GM15510 (cell line): Measurements from ENCODE around the gene GSAP.

Experiments used
- POLR2A ChIP-seq: IDR thresholded peaks from 3 replicates; pipeline ENCODE4 v1.6.1; 2011; ENCODE audit warnings: borderline replicate concordance; ENCODE audit not compliant: insufficient read length; ENCODE audit errors: extremely low read depth

The GSAP gene

DNA sequence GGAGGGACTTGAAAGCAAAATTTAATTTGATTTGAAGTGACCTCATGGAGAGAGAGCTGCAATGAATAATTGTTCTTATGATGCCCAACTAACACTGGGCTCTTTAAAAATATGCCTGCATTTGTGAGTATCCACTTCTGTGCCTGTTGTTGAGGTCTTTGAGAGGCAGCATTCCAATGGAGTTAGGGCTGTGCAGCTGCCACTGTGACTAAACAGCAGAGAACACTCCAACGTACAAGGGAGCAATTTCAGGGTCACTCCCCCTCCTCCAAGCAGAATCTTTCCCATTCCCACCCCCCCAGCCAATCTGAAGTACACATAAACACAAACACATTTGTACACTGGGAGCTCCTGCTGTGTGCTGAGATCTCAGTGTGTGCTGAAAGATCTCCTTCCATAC is 28.0 kb upstream of the GSAP start:
- no peak for TF ChIP-seq POLR2A

DNA sequence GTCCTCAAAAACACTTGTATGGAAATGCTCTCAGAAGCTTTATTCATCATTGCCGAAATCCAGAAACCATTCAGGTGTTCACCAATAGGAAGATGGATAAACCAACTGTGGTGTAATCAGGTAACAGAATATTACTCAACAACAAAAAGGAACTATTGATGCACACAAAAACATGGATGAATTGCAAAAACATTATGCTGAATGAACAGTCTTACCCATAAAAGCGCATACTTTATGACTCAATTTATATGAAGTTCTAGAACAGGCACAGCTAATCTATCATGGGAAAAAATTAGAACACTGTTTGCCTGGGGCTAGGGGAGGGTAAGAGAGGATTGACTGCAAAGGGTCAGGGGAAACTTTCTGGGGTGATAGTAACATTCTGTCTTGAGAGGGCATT is 26.9 kb upstream of the GSAP start:
- no peak for TF ChIP-seq POLR2A

GRCh38 chr7:77442636-77443035 is 26.5 kb upstream of the GSAP start:
- no peak for TF ChIP-seq POLR2A

DNA sequence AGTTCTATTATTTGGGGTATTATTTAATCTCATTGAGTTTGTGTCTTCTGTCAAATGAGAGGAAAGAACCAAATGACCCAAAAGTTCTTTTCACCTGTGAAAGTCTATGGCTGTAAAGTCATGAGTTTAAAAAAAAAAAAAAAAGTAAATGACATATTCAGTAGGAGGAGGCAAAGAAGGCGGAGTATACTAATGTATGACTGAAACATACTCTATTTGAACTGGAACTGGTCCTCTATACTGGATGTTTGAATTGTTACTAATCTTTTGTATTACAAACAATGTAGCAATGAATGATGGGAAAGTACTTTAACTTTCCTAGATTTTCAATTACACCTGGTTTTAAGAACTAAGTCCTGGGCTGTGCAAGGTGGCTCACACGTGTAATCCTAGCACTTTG is 24.9 kb upstream of the GSAP start:
- TF ChIP-seq POLR2A: no peak

DNA sequence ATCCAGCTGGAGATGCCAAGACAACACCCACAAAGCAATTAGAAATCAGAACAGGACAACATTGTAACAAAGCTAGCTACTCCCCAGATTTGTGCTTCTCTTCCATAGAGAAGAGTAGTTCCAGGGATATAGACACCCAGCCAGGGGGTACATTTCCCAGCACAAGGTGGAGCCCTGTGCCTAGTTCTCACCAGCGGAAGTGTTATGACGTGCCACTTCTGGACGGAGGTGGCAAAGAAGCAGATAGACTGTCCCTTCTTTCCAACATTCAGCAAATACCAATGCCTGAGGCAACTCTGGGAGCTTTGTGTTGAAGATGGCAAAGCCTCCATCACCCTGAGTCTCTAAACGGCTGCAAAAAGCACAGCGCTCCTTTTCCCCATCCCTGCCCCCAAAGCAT is 23.4 kb upstream of the GSAP start:
- TF ChIP-seq POLR2A: no peak

GRCh38 chr7:77438131-77438530 is 22.0 kb upstream of the GSAP start:
- no peak for TF ChIP-seq POLR2A

DNA sequence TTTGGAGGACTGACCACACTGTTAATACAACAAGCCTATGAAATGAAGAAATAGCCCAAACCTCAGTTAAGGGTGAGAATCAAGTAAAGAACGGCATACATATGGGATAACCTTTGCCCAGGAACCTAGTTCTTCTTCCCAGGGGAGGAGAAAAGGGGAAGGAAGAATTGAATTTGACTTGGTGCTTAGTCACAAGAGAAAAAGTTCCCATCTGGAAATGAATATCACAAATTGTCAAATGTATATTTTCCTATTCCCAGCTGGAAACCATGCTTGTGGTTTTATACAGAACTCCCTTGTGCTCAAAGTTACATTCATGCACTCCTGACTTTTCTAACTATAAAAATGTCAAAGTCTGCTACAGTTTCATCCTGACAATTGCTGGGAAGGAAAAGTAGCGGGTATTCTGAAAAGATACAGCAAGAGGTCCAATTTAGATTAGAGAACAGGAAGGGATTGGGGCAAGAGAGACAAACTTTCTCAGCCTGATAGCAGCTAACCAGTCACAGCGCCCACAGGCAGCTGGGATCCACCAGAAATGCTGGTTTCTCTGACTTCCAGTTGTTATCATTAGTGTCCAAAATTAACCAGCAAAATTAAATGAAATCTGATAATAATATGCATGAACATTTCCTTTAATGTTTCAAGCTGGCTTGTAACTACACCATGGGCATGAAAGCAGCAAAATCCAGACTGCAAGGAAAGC is 18.6 kb upstream of the GSAP start:
- TF ChIP-seq POLR2A: no peak

- no peak for TF ChIP-seq POLR2A
These were observed 17.8 kb upstream of the GSAP start for GRCh38 chr7:77433901-77434300.

DNA sequence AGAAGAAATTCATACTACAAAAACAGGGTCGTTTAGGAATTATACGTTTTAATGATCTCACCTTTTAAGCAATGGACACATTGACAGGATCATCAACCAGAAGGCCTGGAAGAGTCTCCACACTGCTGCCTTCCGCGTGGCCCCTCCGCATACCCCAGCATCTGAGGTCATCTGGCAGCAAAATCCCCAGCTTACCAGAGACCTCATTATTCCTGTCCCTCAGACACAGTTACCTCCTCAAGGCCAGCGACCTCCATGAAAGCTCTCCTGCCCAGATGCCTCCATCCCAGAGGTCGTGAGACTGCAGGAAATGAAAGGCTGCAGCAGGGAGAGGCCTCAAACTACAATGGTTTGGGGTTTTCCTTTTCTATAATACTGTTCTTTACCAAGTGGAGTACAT is 14.8 kb upstream of the GSAP start:
- no peak for TF ChIP-seq POLR2A

DNA sequence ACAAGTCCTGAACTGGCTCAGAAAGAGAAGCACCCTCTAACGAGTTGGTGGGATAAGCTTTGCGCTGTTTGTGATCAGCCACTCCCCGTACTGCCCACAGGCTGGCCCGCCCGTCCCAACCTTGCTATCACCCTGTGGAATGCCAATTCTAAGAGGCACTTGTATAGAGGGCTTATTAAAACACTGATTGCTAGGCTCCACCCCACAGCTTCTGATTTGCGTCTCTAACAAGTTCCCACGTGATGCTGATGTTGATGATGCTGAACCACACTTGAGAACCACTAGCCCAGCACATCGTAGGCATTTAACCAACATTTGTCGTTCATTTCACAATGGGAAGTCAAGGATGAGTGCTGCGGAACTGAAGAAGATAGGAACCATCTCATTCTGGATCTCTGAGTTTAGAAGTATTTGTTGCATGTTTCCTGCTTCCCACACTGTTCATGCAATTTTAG is 12.7 kb upstream of the GSAP start:
- no peak for TF ChIP-seq POLR2A

DNA sequence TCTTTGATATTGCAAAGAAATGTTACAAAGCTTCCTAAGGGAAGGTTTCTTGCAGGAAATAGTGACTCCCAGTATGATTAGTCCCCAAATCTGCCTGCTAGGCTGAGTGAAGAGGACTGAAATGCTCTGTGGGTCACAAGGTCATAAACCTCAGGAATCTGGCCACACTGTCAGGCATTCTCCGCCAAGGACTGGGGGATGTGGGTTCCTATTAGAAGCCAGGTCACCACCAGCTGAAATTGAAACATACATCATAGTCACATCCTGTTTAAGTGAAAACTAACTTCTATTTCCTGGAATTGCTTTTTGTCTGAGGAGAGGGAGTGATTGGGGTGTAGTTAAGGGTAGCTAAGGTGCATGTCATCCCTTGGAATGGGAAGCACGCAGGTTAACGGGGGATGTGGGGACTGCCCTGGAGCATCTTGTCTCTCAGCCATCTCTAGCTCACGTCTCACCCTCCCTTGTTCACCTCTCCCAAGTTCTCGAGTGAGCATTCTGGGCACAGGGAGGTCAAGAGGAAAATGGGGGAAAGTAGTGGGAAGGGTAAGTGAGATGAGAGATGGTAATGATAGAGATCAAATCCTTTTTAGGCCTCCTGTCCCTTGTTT is 12.0 kb upstream of the GSAP start:
- no peak for TF ChIP-seq POLR2A

GRCh38 chr7:77426521-77427051 is 10.4 kb upstream of the GSAP start:
- no peak for TF ChIP-seq POLR2A

DNA sequence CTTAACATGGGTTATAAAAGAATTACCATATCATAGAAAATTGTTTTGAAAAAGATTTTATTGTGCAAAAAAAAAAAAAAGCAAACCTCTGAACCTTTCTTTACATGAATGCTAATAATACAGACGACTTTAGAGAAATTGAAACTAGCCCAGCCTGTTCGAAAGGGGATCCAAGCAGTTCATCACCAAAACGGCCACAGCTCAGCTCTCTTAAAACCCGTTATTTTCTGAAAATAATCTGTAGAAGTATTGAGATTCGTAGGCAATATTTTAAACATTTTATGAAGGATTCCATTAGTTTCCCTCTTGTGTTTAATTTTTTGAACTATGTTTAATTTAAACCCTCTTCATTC is 9.9 kb upstream of the GSAP start:
- no peak for TF ChIP-seq POLR2A

DNA sequence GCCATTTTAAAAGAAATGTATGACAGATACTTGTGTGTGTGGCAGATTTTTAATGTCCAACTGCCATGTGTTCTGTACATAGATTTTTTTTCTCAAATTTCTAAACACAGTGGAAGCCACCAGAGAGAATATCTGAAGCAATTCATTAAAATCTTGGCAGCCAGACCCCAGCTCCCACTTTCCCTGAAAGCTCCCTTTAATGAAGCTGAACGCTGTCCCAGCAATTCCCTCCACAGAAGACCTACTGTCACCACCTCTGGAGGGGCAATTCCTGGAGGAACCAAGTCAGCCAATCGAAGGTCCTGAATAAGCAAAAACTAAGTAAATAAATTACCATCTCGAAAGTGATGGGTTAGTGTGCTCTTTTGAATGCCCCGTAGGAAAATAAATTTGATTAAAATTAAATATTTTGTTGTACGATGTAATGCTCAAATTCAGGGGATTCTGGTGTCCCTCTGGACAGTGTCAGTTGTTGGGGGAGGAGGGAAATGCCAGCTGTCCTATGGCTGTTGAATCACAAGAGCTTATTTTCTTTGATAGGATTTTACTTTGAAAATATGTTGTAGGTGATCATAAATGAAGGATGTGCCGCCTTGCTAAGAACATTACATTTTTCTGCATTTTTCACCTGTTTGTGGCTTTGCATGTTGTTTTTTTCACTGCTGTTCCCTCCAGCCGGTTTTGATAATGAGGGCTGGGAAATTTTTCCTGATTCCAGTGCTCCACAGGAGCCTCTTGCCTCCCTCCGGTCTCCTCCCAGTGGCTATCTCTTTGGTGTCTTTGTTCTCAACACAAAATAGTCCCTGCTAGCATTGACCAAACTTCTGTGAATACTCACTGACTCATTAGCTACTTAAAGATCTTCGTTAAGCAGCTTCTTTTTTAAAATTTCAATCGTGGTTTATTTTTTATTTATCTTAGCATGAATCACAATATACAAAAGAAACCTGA is 9.2 kb upstream of the GSAP start:
- no peak for TF ChIP-seq POLR2A

DNA sequence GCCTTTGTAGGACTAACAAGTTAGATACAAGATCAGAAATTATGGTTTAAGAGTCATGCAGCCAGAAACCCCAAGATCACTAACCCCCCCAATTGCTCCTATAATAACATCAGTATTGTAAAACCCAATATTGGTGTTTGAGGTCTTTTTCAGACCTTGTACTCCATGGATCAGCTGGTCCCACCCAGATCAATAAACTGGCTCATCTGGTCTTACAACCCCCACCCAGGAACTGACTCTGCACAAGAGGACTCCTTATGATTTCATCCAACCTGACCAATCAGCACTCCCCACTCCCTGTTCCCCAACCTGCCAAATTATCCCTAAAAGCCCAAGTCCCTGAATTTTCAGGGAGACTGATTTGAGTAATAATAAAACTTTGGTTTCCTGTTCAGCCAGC is 6.4 kb upstream of the GSAP start:
- TF ChIP-seq POLR2A: no peak
